T-helper 22 cell (primary cell): ENCODE results near the gene ATXN7L3.

Experiments used
- DNase-seq: peaks from one replicate; pipeline ENCODE4 v3.0.0-alpha.2; 2020; ENCODE audit warnings: low read depth

ATXN7L3 gene

GRCh38 chr17:44200478-44201155 lies 933 bp upstream of the ATXN7L3 start:
- DNase-seq, result no peak

GRCh38 chr17:44198721-44199552 lies 747 bp downstream of the ATXN7L3 start:
- DNase-seq, result peak; percentile 40

- DNase-seq, result no peak
These were observed 1.5 kb downstream of the ATXN7L3 start for GRCh38 chr17:44197980-44198720.

GRCh38 chr17:44197107-44197506 lies 2.6 kb downstream of the ATXN7L3 start:
- DNase-seq, result no peak

- DNase-seq, result no peak
These were observed 6.2 kb downstream of the ATXN7L3 start for GRCh38 chr17:44193326-44194084.

- no peak for DNase-seq
These were observed 6.9 kb downstream of the ATXN7L3 start for GRCh38 chr17:44192750-44193149.

GRCh38 chr17:44191941-44192496 lies 7.7 kb downstream of the ATXN7L3 start:
- no peak for DNase-seq

GRCh38 chr17:44191369-44191768 lies 8.3 kb downstream of the ATXN7L3 start:
- no peak for DNase-seq

- DNase-seq, result no peak
These were observed 9.2 kb downstream of the ATXN7L3 start for GRCh38 chr17:44190481-44190880.

GRCh38 chr17:44188576-44189403 lies 10.9 kb downstream of the ATXN7L3 start:
- DNase-seq, result no peak

GRCh38 chr17:44187131-44187899 lies 12.4 kb downstream of the ATXN7L3 start:
- peak; percentile 43 for DNase-seq

GRCh38 chr17:44186307-44187130 lies 13.2 kb downstream of the ATXN7L3 start, which contains the start of gene TMUB2:
Gene TMUB2 (plus strand): TSS chr17:44186972. CDS start chr17:44187709, 737 bp downstream.
- peak; percentile 99 for DNase-seq

- DNase-seq, result no peak
These were observed 15.4 kb downstream of the ATXN7L3 start for GRCh38 chr17:44184212-44184810.

GRCh38 chr17:44183024-44183423 lies 16.7 kb downstream of the ATXN7L3 start:
- DNase-seq, result no peak

GRCh38 chr17:44178133-44178532 lies 21.6 kb downstream of the ATXN7L3 start:
- DNase-seq, result no peak

- DNase-seq, result no peak
These were observed 22.0 kb downstream of the ATXN7L3 start for GRCh38 chr17:44177640-44178039.

GRCh38 chr17:44176671-44177501 lies 22.8 kb downstream of the ATXN7L3 start:
- DNase-seq, result no peak

- DNase-seq, result no peak
These were observed 23.4 kb downstream of the ATXN7L3 start for GRCh38 chr17:44176257-44176656.
